H9 (cell line): ENCODE measurements around the gene RILPL2. TPM values are rescaled to one million over a fixed set of nuclear protein-coding genes. Genes with fewer than 3 reads are reported as not detected.

Experiments
- DNase-seq: peaks from one replicate; pipeline ENCODE4 v3.0.0-alpha.2; 2017
- H2AFZ ChIP-seq: one replicate; pipeline ENCODE4 v1.6.1; 2013; ENCODE audit warnings: mild to moderate bottlenecking, low read length, control low read depth, moderate library complexity
- H2AK5ac ChIP-seq: 2 replicates; pipeline ENCODE4 v1.6.1; 2013; ENCODE audit warnings: low read length, control low read depth, mixed read lengths; ENCODE audit not compliant: insufficient read length
- H2BK120ac ChIP-seq: one replicate; pipeline ENCODE4 v1.6.1; 2013; ENCODE audit warnings: low read depth, mild to moderate bottlenecking, low read length, control low read depth, inconsistent platforms; ENCODE audit not compliant: poor library complexity, severe bottlenecking
- H2BK12ac ChIP-seq: 2 replicates; pipeline ENCODE4 v1.6.1; 2013; ENCODE audit warnings: low read length, control low read depth, mixed read lengths, low read depth; ENCODE audit not compliant: insufficient read length
- H2BK15ac ChIP-seq: 2 replicates; pipeline ENCODE4 v1.6.1; 2013; ENCODE audit warnings: low read depth, low read length, control low read depth
- H2BK20ac ChIP-seq: one replicate; pipeline ENCODE4 v1.6.1; 2013; ENCODE audit warnings: low read depth, mild to moderate bottlenecking, low read length, control low read depth, inconsistent platforms; ENCODE audit not compliant: poor library complexity, severe bottlenecking
- H2BK5ac ChIP-seq: 2 replicates; pipeline ENCODE4 v1.6.1; 2013; ENCODE audit warnings: low read length, control low read depth, mixed read lengths; ENCODE audit not compliant: insufficient read length
- H3K14ac ChIP-seq: 2 replicates; pipeline ENCODE4 v1.6.1; 2013; ENCODE audit warnings: low read length, control low read depth; ENCODE audit not compliant: insufficient read depth
- H3K18ac ChIP-seq: 2 replicates; pipeline ENCODE4 v1.6.1; 2013; ENCODE audit warnings: low read depth, mild to moderate bottlenecking, mixed read lengths, low read length, control low read depth; ENCODE audit not compliant: insufficient read length
- H3K23ac ChIP-seq: 2 replicates; pipeline ENCODE4 v1.6.1; 2013; ENCODE audit warnings: low read length, control low read depth, mixed read lengths, low read depth; ENCODE audit not compliant: insufficient read length
- H3K23me2 ChIP-seq: 2 replicates; pipeline ENCODE4 v1.6.1; 2013; ENCODE audit warnings: low read depth, mild to moderate bottlenecking, mixed read lengths, low read length, control low read depth; ENCODE audit not compliant: insufficient read length, poor library complexity, severe bottlenecking
- H3K27ac ChIP-seq: 2 replicates; pipeline ENCODE4 v1.5.1; 2013; ENCODE audit warnings: low read length, control low read depth, mixed read lengths, low read depth; ENCODE audit not compliant: insufficient read length
- H3K27me3 ChIP-seq: 2 replicates; pipeline ENCODE4 v1.6.1; 2013; ENCODE audit warnings: low read length, control low read depth, inconsistent platforms; ENCODE audit not compliant: insufficient read depth
- H3K4ac ChIP-seq: 2 replicates; pipeline ENCODE4 v1.6.1; 2013; ENCODE audit warnings: low read depth, mild to moderate bottlenecking, control low read depth, inconsistent platforms, low read length, moderate library complexity
- H3K4me1 ChIP-seq: 2 replicates; pipeline ENCODE4 v1.6.1; 2013; ENCODE audit warnings: low read length, control low read depth, inconsistent platforms; ENCODE audit not compliant: insufficient read depth
- H3K4me2 ChIP-seq: 2 replicates; pipeline ENCODE4 v1.6.1; 2013; ENCODE audit warnings: low read length, control low read depth, mixed read lengths; ENCODE audit not compliant: insufficient read length, insufficient read depth
- H3K56ac ChIP-seq: 2 replicates; pipeline ENCODE4 v1.6.1; 2013; ENCODE audit warnings: low read depth, mild to moderate bottlenecking, mixed read lengths, low read length, control low read depth; ENCODE audit not compliant: insufficient read length
- H3K79me1 ChIP-seq: 2 replicates; pipeline ENCODE4 v1.6.1; 2013; ENCODE audit warnings: low read depth, mild to moderate bottlenecking, moderate library complexity, low read length, control low read depth, inconsistent platforms; ENCODE audit not compliant: insufficient read depth, poor library complexity, severe bottlenecking
- H3K79me2 ChIP-seq: 2 replicates; pipeline ENCODE4 v1.6.1; 2013; ENCODE audit warnings: low read length, control low read depth, inconsistent platforms; ENCODE audit not compliant: insufficient read depth
- H3K9ac ChIP-seq: 2 replicates; pipeline ENCODE4 v1.6.1; 2013; ENCODE audit warnings: low read length, control low read depth, mixed read lengths; ENCODE audit not compliant: insufficient read length; ENCODE audit errors: extremely low read depth
- H3K9me3 ChIP-seq: one replicate; pipeline ENCODE4 v1.6.1; 2013; ENCODE audit warnings: low read depth, low read length, inconsistent platforms; ENCODE audit not compliant: control insufficient read depth
- H3T11ph ChIP-seq: one replicate; pipeline ENCODE4 v1.6.1; 2013; ENCODE audit warnings: mild to moderate bottlenecking, low read length, control low read depth, inconsistent platforms
- H4K20me1 ChIP-seq: one replicate; pipeline ENCODE4 v1.6.1; 2013; ENCODE audit not compliant: control insufficient read depth, insufficient read length, insufficient read depth
- H4K5ac ChIP-seq: 2 replicates; pipeline ENCODE4 v1.6.1; 2013; ENCODE audit warnings: low read depth, mild to moderate bottlenecking, mixed read lengths, low read length, control low read depth; ENCODE audit not compliant: insufficient read length
- H4K8ac ChIP-seq: replicated peaks from 2 replicates; pipeline ENCODE4 v1.6.1; 2013; ENCODE audit warnings: low read length, control low read depth, mixed read lengths, low read depth; ENCODE audit not compliant: insufficient read length
- H4K91ac ChIP-seq: 2 replicates; pipeline ENCODE4 v1.6.1; 2013; ENCODE audit warnings: low read depth, mild to moderate bottlenecking, moderate library complexity, mixed read lengths, low read length, control low read depth; ENCODE audit not compliant: insufficient read length
- H3K27ac Mint-ChIP-seq, 3 experiments: 2 replicates in 2 of 3; 3 replicates in 1 of 3; pipeline ENCODE4 v1.8.0; 2020 to 2021; ENCODE audit warnings: mixed read lengths in 3 of 3, mild to moderate bottlenecking in 1 of 3, moderate library complexity in 1 of 3
- H3K27me3 Mint-ChIP-seq: 2 replicates; pipeline ENCODE4 v1.8.0; 2021; ENCODE audit warnings: low read depth, mild to moderate bottlenecking, moderate library complexity, mixed read lengths
- H3K36me3 Mint-ChIP-seq, 3 experiments: 2 replicates in 2 of 3; 3 replicates in 1 of 3; pipeline ENCODE4 v1.8.0; 2020 to 2021; ENCODE audit warnings: low read depth in 3 of 3, mixed read lengths in 3 of 3; ENCODE audit not compliant: insufficient read depth in 1 of 3
- H3K4me1 Mint-ChIP-seq, 2 experiments: 2 replicates each; pipeline ENCODE4 v1.8.0; 2020; ENCODE audit warnings: mixed read lengths in 2 of 2
- H3K4me3 Mint-ChIP-seq, 2 experiments: 2 replicates in 1 of 2; 3 replicates in 1 of 2; pipeline ENCODE4 v1.8.0; 2020 to 2021; ENCODE audit warnings: mild to moderate bottlenecking in 2 of 2, mixed read lengths in 2 of 2, moderate library complexity in 1 of 2
- H3K9me3 Mint-ChIP-seq, 2 experiments: 2 replicates in 1 of 2; 3 replicates in 1 of 2; pipeline ENCODE4 v1.8.0; 2020; ENCODE audit warnings: mild to moderate bottlenecking in 2 of 2, mixed read lengths in 2 of 2, moderate library complexity in 1 of 2
- CTCF ChIP-seq: fragments of 200-600 bp; sonication (generic); conservative IDR thresholded peaks from 3 replicates; pipeline ENCODE4 v1.8.0; 2021; ENCODE audit warnings: antibody characterized with exemption, mild to moderate bottlenecking
- WGBS: extraction: QIAGEN DNeasy Blood & Tissue Kit; methylation state at CpG from one replicate; pipeline ENCODE4 v1.1.7; 2013; ENCODE audit warnings: missing lambda C conversion rate, low lambda C conversion rate, mixed read lengths; ENCODE audit not compliant: insufficient read length; ENCODE audit errors: extremely low coverage; 5-methylcytosine and 5-hydroxymethylcytosine counted together
- total RNA-seq: library from RNA; stranded (reverse); gene quantifications from 2 replicates; pipeline ENCODE4 v1.2.1, GENCODE V29; 2021

Gene RILPL2
- total RNA-seq, 1 experiment from 2014 or later, result 1.4 TPM

GRCh38 chr12:123399255-123399617, 37.2 kb downstream of the RILPL2 start:
- Histone ChIP-seq H2BK12ac (no peak overlapping the region), H2BK5ac (no peak overlapping the region), H2AFZ (no peak overlapping the region), H2AK5ac (no peak overlapping the region), H3K79me1 (no peaks in the 10 kb centered on the region), H3K27me3 (peaks cover 6% of the 10 kb centered on the region; the same call in 1 of the 2 replicates), H2BK120ac (no peak overlapping the region), H3K9me3 (no peaks in the 10 kb centered on the region), H2BK20ac (no peak overlapping the region), H4K8ac (no peak overlapping the region), H2BK15ac (no peak overlapping the region), H4K5ac (no peak overlapping the region), H4K20me1 (no peaks in the 10 kb centered on the region), H3T11ph (no peak overlapping the region), H3K4me2 (no peak overlapping the region), H3K9ac (no peak overlapping the region), H4K91ac (no peak overlapping the region), H3K14ac (no peak overlapping the region), H3K4ac (no peak overlapping the region), H3K4me1 (no peaks in the 10 kb centered on the region; the same call in 1 of the 2 replicates), H3K18ac (no peak overlapping the region), H3K23ac (no peak overlapping the region), H3K23me2 (no peaks in the 10 kb centered on the region), H3K56ac (no peak overlapping the region), H3K79me2 (no peaks in the 10 kb centered on the region), H3K27ac (no peak overlapping the region)
- no peak for TF ChIP-seq CTCF
- peaks cover 93% of the 10 kb centered on the region for H3K27me3 Mint-ChIP-seq
- no peaks in the 10 kb centered on the region for H3K9me3 Mint-ChIP-seq
- peaks cover 27 to 66% (median 41%) of the 10 kb centered on the region in 3 experiments; a peak in 6 of 7 replicates for H3K36me3 Mint-ChIP-seq
- no peak overlapping the region for H3K27ac Mint-ChIP-seq
- H3K4me3 Mint-ChIP-seq, result no peak overlapping the region
- H3K4me1 Mint-ChIP-seq, result peaks cover 8 to 10% of the 10 kb centered on the region in 2 experiments
- no CpG with 5 or more reads among the region's 6 CpGs for WGBS
- DNase-seq, result no peak
